ENCODE data around the gene SNX8. TPM values are rescaled to one million over a fixed set of nuclear protein-coding genes. Genes with fewer than 3 reads are reported as not detected.

SNX8 gene
- total and polyA plus RNA-seq, 2 experiments from 2014 or later = 13.1 to 44.4 TPM

GRCh38 chr7:2209961-2210323, 104.3 kb downstream of the SNX8 start:
- Histone ChIP-seq H3K4me1 (ENCODE audit: insufficient read depth) (no peaks in the 10 kb centered on the region), H3K4me3 (no peak overlapping the region), H3K79me2 (ENCODE audit: insufficient read depth) (no peaks in the 10 kb centered on the region), H2AFZ (no peak overlapping the region), H3K9me3 (ENCODE audit: low read depth) (no peaks in the 10 kb centered on the region), H3K36me3 (ENCODE audit: low read depth) (no peaks in the 10 kb centered on the region), H4K20me1 (ENCODE audit: insufficient read depth) (no peaks in the 10 kb centered on the region), H3K27me3 (replicated peaks; ENCODE audit: insufficient read depth) (no peaks in the 10 kb centered on the region), H3K27ac (no peak overlapping the region), H3K4me2 (ENCODE audit: unreplicated experiment) (no peak overlapping the region), H3K9me2 (ENCODE audit: insufficient read depth) (no peaks in the 10 kb centered on the region), H3K9ac (0 out of 2 replicates have a peak overlapping the region, but pooled peaks have one; percentile 29), H3F3A (ENCODE audit: insufficient read depth) (no peaks in the 10 kb centered on the region)
- TF ChIP-seq EZH2 (IDR thresholded peaks at IDR 0.05; ENCODE audit: insufficient read depth, poor library complexity, severe bottlenecking) (no peak), EZH2phosphoT487 (IDR thresholded peaks at IDR 0.05; ENCODE audit: insufficient read depth, low read depth) (no peak)
- in situ Hi-C loops (cut with MboI) = loop anchor here (10.0 kb wide), 2 partner anchors 555 to 625 kb away; no protein-coding TSS in a partner anchor
- no peak for DNase-seq
- WGBS, 2 experiments (ENCODE audit: low coverage in 1 of 2, low lambda C conversion rate in 2 of 2, missing lambda C conversion rate in 2 of 2) = 74% methylated on average over 8 of the region's 8 CpGs

GRCh38 chr7:2209146-2209960, 104.9 kb downstream of the SNX8 start:
- Histone ChIP-seq H3K4me1 (ENCODE audit: insufficient read depth) (no peaks in the 10 kb centered on the region), H3K79me2 (ENCODE audit: insufficient read depth) (no peaks in the 10 kb centered on the region), H4K20me1 (ENCODE audit: insufficient read depth) (no peaks in the 10 kb centered on the region), H3K9me2 (ENCODE audit: insufficient read depth) (no peaks in the 10 kb centered on the region), H3K9me3 (ENCODE audit: low read depth) (no peaks in the 10 kb centered on the region), H3K9ac (0 out of 2 replicates have a peak overlapping the region, but pooled peaks have one; percentile 29), H2AFZ (no peak overlapping the region), H3K27me3 (replicated peaks; ENCODE audit: insufficient read depth) (no peaks in the 10 kb centered on the region), H3K27ac (no peak overlapping the region), H3K4me3 (no peak overlapping the region), H3K4me2 (ENCODE audit: unreplicated experiment) (no peak overlapping the region), H3F3A (ENCODE audit: insufficient read depth) (no peaks in the 10 kb centered on the region), H3K36me3 (ENCODE audit: low read depth) (no peaks in the 10 kb centered on the region)
- in situ Hi-C loops (cut with MboI) = loop anchor here (10.0 kb wide), 1 partner anchor 555 kb away; no protein-coding TSS in a partner anchor
- 42 to 47% methylated on average over 19 to 21 of the region's 21 CpGs for WGBS, 2 experiments (ENCODE audit: low coverage in 1 of 2, low lambda C conversion rate in 2 of 2, missing lambda C conversion rate in 2 of 2)
- no peak for TF ChIP-seq EZH2phosphoT487 (IDR thresholded peaks at IDR 0.05; ENCODE audit: insufficient read depth, low read depth)
- no peak for TF ChIP-seq EZH2 (IDR thresholded peaks at IDR 0.05; ENCODE audit: insufficient read depth, poor library complexity, severe bottlenecking)
- DNase-seq = peak; percentile 83

- no peaks in the 10 kb centered on the region for H4K20me1 ChIP-seq (ENCODE audit: insufficient read depth)
- no peak overlapping the region for H3K9ac ChIP-seq
- H3K36me3 ChIP-seq (ENCODE audit: low read depth) = no peaks in the 10 kb centered on the region
- no peaks in the 10 kb centered on the region for H3K4me1 ChIP-seq (ENCODE audit: insufficient read depth)
- TF ChIP-seq EZH2 (IDR thresholded peaks at IDR 0.05; ENCODE audit: insufficient read depth, poor library complexity, severe bottlenecking) = no peak
- TF ChIP-seq EZH2phosphoT487 (IDR thresholded peaks at IDR 0.05; ENCODE audit: insufficient read depth, low read depth) = no peak
- H3K4me3 ChIP-seq = no peak overlapping the region
- in situ Hi-C loops (cut with MboI) = loop anchor here (10.0 kb wide), 1 partner anchor 554 kb away; no protein-coding TSS in a partner anchor
- 87 to 88% methylated on average over 16 of the region's 16 CpGs for WGBS, 2 experiments (ENCODE audit: low coverage in 1 of 2, low lambda C conversion rate in 2 of 2, missing lambda C conversion rate in 2 of 2)
- no peaks in the 10 kb centered on the region for H3K27me3 ChIP-seq (replicated peaks; ENCODE audit: insufficient read depth)
- H3F3A ChIP-seq (ENCODE audit: insufficient read depth) = no peaks in the 10 kb centered on the region
- no peaks in the 10 kb centered on the region for H3K79me2 ChIP-seq (ENCODE audit: insufficient read depth)
- no peak for DNase-seq
- no peak overlapping the region for H3K27ac ChIP-seq
- H2AFZ ChIP-seq = no peak overlapping the region
- H3K4me2 ChIP-seq (ENCODE audit: unreplicated experiment) = no peak overlapping the region
- H3K9me2 ChIP-seq (ENCODE audit: insufficient read depth) = no peaks in the 10 kb centered on the region
- H3K9me3 ChIP-seq (ENCODE audit: low read depth) = no peaks in the 10 kb centered on the region
Observed at GRCh38 chr7:2208712-2209111, 105.5 kb downstream of the SNX8 start.

- H3K4me3 ChIP-seq = no peak overlapping the region
- no peaks in the 10 kb centered on the region for H3K79me2 ChIP-seq (ENCODE audit: insufficient read depth)
- in situ Hi-C loops (cut with MboI) = loop anchor here (10.0 kb wide), 1 partner anchor 550 kb away; no protein-coding TSS in a partner anchor
- no peaks in the 10 kb centered on the region for H3K36me3 ChIP-seq (ENCODE audit: low read depth)
- H3K9me3 ChIP-seq (ENCODE audit: low read depth) = no peaks in the 10 kb centered on the region
- H3K9me2 ChIP-seq (ENCODE audit: insufficient read depth) = no peaks in the 10 kb centered on the region
- no peak overlapping the region for H3K4me2 ChIP-seq (ENCODE audit: unreplicated experiment)
- no peaks in the 10 kb centered on the region for H3K27me3 ChIP-seq (replicated peaks; ENCODE audit: insufficient read depth)
- no peaks in the 10 kb centered on the region for H4K20me1 ChIP-seq (ENCODE audit: insufficient read depth)
- no peak overlapping the region for H3K27ac ChIP-seq
- WGBS, 2 experiments (ENCODE audit: low coverage in 1 of 2, low lambda C conversion rate in 2 of 2, missing lambda C conversion rate in 2 of 2) = 98 to 100% methylated on average over 16 of the region's 16 CpGs
- TF ChIP-seq EZH2phosphoT487 (IDR thresholded peaks at IDR 0.05; ENCODE audit: insufficient read depth, low read depth) (no peak), EZH2 (IDR thresholded peaks at IDR 0.05; ENCODE audit: insufficient read depth, poor library complexity, severe bottlenecking) (no peak)
- DNase-seq = no peak
- no peak overlapping the region for H2AFZ ChIP-seq
- H3F3A ChIP-seq (ENCODE audit: insufficient read depth) = no peaks in the 10 kb centered on the region
- H3K4me1 ChIP-seq (ENCODE audit: insufficient read depth) = no peaks in the 10 kb centered on the region
- H3K9ac ChIP-seq = no peak overlapping the region
Observed at GRCh38 chr7:2205036-2205780, 109.0 kb downstream of the SNX8 start.
